RKO (cell line): Measurements from ENCODE around the gene PHACTR1.
A peak's percentile ranks its signal among the peaks of the same experiment; 100 is the strongest.

Source experiments
- DNase-seq: peaks from one replicate; pipeline ENCODE4 v3.0.0-alpha.2; 2016; ENCODE audit warnings: low spot score

The PHACTR1 gene

GRCh38 chr6:13032566-13032965, 316.0 kb downstream of the PHACTR1 start:
- no peak for DNase-seq

- no peak for DNase-seq
These were observed 316.6 kb downstream of the PHACTR1 start for GRCh38 chr6:13033145-13033544.

GRCh38 chr6:13034316-13034715, 317.7 kb downstream of the PHACTR1 start:
- DNase-seq, result no peak

- DNase-seq, result no peak
These were observed 319.0 kb downstream of the PHACTR1 start for GRCh38 chr6:13035606-13036005.

GRCh38 chr6:13038315-13038714, 321.7 kb downstream of the PHACTR1 start:
- no peak for DNase-seq

GRCh38 chr6:13038741-13039190, 322.2 kb downstream of the PHACTR1 start:
- DNase-seq, result no peak

- DNase-seq, result peak; percentile 38
These were observed 327.8 kb downstream of the PHACTR1 start for GRCh38 chr6:13044390-13044789.

- no peak for DNase-seq
These were observed 328.3 kb downstream of the PHACTR1 start for GRCh38 chr6:13044896-13045295.

GRCh38 chr6:13045676-13046075, 329.1 kb downstream of the PHACTR1 start:
- DNase-seq, result no peak

GRCh38 chr6:13046084-13046483, 329.5 kb downstream of the PHACTR1 start:
- no peak for DNase-seq

GRCh38 chr6:13048113-13048512, 331.5 kb downstream of the PHACTR1 start:
- no peak for DNase-seq

GRCh38 chr6:13049666-13050254, 333.2 kb downstream of the PHACTR1 start:
- DNase-seq, result no peak

- no peak for DNase-seq
These were observed 336.5 kb downstream of the PHACTR1 start for GRCh38 chr6:13053006-13053461.

GRCh38 chr6:13058051-13058450, 341.5 kb downstream of the PHACTR1 start:
- DNase-seq, result no peak

- no peak for DNase-seq
These were observed 342.5 kb downstream of the PHACTR1 start for GRCh38 chr6:13059026-13059425.

- no peak for DNase-seq
These were observed 346.8 kb downstream of the PHACTR1 start for GRCh38 chr6:13063300-13063918.

GRCh38 chr6:13065581-13065980, 349.0 kb downstream of the PHACTR1 start:
- DNase-seq, result no peak

- no peak for DNase-seq
These were observed 349.5 kb downstream of the PHACTR1 start for GRCh38 chr6:13066050-13066449.

GRCh38 chr6:13066820-13067219, 350.3 kb downstream of the PHACTR1 start:
- no peak for DNase-seq

- DNase-seq, result no peak
These were observed 352.1 kb downstream of the PHACTR1 start for GRCh38 chr6:13068586-13069210.

- DNase-seq, result no peak
These were observed 355.2 kb downstream of the PHACTR1 start for GRCh38 chr6:13071550-13072345.

GRCh38 chr6:13072686-13073347, 356.2 kb downstream of the PHACTR1 start:
- no peak for DNase-seq
